HepG2 (cell line): Measurements from ENCODE around the gene LYPD6.

Experiments used
- MTA1 ChIP-seq: sonication (generic); formaldehyde crosslinking; IDR thresholded peaks from 2 replicates; pipeline ENCODE4 v1.4.0; 2020; ENCODE audit warnings: missing genetic modification reagents, mild to moderate bottlenecking, borderline replicate concordance
- NBN ChIP-seq: fragments of 450-650 bp; conservative IDR thresholded peaks from 2 replicates; pipeline ENCODE4 v1.6.1; 2017
- NFATC3 ChIP-seq: sonication (generic); formaldehyde crosslinking; IDR thresholded peaks from 2 replicates; pipeline ENCODE4 v1.5.1; 2020; ENCODE audit warnings: mild to moderate bottlenecking, missing genetic modification reagents
- NR2C2 ChIP-seq: sonication (generic); formaldehyde crosslinking; IDR thresholded peaks from 2 replicates; pipeline ENCODE4 v1.4.0; 2020; ENCODE audit warnings: missing genetic modification reagents, mild to moderate bottlenecking, moderate library complexity, borderline replicate concordance
- POLR2AphosphoS5 ChIP-seq: IDR thresholded peaks from 2 replicates; pipeline ENCODE4 v1.6.1; 2012; ENCODE audit warnings: low read depth, low read length
- PRPF4 ChIP-seq: fragments of 200-400 bp; formaldehyde crosslinking; IDR thresholded peaks from 2 replicates; pipeline ENCODE4 v1.6.1; 2016; ENCODE audit warnings: low read length, low read depth; ENCODE audit not compliant: poor library complexity, severe bottlenecking
- RAD21 ChIP-seq: fragments of 450-650 bp; formaldehyde crosslinking; IDR thresholded peaks from 2 replicates; pipeline ENCODE4 v1.5.0; 2020; ENCODE audit warnings: mild to moderate bottlenecking
- RBM22 ChIP-seq: fragments of 200-400 bp; formaldehyde crosslinking; optimal IDR thresholded peaks from 2 replicates; pipeline ENCODE3; 2017; ENCODE audit warnings: mild to moderate bottlenecking, low read length, moderate library complexity
- TCF7 ChIP-seq: sonication (generic); IDR thresholded peaks from 2 replicates; pipeline ENCODE4 v1.6.1; 2016; ENCODE audit warnings: antibody characterized with exemption, low read depth
- ZSCAN25 ChIP-seq: sonication (generic); formaldehyde crosslinking; IDR thresholded peaks from 2 replicates; pipeline ENCODE4 v1.8.0; 2022; ENCODE audit warnings: mild to moderate bottlenecking, missing genetic modification reagents
- TF ChIP-seq, protein P1 (sequence below): sonication (generic); formaldehyde crosslinking; IDR thresholded peaks from 2 replicates; pipeline ENCODE4 v1.5.0; 2020; ENCODE audit warnings: mild to moderate bottlenecking, missing genetic modification reagents, moderate library complexity
- TF ChIP-seq, protein P2 (sequence below): sonication (generic); formaldehyde crosslinking; IDR thresholded peaks from 2 replicates; pipeline ENCODE4 v1.5.1; 2020; ENCODE audit warnings: mild to moderate bottlenecking, missing genetic modification reagents, borderline replicate concordance
- TF ChIP-seq, protein P3 (sequence below): IDR thresholded peaks from 2 replicates; pipeline ENCODE4 v1.6.1; 2012; ENCODE audit warnings: inconsistent platforms
- TF ChIP-seq, protein P4 (sequence below): sonication (generic); formaldehyde crosslinking; IDR thresholded peaks from 2 replicates; pipeline ENCODE4 v1.4.0; 2020; ENCODE audit warnings: missing genetic modification reagents

DNA sequence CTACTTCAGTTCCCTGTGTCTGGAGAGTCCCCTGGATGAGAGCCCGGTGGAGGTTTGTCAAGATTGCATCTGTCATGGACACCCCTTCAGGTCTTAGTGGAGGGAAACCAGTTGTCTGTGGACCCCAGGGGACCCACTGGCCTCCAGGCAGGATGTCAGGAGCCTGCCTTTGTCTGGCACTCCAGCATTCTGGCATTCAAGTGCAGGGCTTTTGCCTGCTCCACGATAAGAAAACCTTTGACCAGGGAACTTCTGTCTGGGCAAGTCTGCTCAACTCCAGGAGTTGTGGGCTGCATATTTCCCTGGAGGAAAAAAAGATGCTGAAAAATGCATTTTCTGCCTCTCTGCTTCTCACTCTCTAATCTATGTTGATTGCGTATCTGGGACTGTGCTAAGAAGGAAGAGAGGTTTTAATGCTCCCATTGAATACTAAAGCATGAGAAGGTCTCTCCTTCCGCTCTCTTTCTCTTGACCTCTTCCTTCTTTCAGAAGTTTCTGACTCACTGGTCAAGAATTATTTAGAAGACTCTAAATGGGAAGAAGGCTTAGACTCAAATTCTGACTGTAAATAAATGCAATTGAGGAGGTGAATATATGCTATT lies 152.7 kb downstream of the LYPD6 start:
- TF ChIP-seq, protein P1, sequence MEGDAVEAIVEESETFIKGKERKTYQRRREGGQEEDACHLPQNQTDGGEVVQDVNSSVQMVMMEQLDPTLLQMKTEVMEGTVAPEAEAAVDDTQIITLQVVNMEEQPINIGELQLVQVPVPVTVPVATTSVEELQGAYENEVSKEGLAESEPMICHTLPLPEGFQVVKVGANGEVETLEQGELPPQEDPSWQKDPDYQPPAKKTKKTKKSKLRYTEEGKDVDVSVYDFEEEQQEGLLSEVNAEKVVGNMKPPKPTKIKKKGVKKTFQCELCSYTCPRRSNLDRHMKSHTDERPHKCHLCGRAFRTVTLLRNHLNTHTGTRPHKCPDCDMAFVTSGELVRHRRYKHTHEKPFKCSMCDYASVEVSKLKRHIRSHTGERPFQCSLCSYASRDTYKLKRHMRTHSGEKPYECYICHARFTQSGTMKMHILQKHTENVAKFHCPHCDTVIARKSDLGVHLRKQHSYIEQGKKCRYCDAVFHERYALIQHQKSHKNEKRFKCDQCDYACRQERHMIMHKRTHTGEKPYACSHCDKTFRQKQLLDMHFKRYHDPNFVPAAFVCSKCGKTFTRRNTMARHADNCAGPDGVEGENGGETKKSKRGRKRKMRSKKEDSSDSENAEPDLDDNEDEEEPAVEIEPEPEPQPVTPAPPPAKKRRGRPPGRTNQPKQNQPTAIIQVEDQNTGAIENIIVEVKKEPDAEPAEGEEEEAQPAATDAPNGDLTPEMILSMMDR (CRISPR knock-in tag) = no peak
- TF ChIP-seq PRPF4 = no peak
- TF ChIP-seq, protein P2, sequence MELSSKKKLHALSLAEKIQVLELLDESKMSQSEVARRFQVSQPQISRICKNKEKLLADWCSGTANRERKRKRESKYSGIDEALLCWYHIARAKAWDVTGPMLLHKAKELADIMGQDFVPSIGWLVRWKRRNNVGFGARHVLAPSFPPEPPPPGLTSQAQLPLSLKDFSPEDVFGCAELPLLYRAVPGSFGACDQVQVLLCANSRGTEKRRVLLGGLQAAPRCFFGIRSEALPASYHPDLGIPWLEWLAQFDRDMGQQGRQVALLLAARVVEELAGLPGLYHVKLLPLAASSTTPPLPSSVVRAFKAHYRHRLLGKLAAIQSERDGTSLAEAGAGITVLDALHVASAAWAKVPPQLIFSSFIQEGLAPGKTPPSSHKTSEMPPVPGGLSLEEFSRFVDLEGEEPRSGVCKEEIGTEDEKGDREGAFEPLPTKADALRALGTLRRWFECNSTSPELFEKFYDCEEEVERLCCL (CRISPR knock-in tag) = no peak
- no peak for TF ChIP-seq TCF7
- no peak for TF ChIP-seq ZSCAN25 (CRISPR knock-in tag)
- no peak for TF ChIP-seq NBN
- TF ChIP-seq, protein P3, sequence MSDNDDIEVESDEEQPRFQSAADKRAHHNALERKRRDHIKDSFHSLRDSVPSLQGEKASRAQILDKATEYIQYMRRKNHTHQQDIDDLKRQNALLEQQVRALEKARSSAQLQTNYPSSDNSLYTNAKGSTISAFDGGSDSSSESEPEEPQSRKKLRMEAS = no peak
- no peak for TF ChIP-seq NFATC3 (CRISPR knock-in tag)
- no peak for TF ChIP-seq POLR2AphosphoS5
- no peak for TF ChIP-seq NR2C2 (CRISPR knock-in tag)
- TF ChIP-seq RAD21 (CRISPR knock-in tag) = no peak
- TF ChIP-seq, protein P4, sequence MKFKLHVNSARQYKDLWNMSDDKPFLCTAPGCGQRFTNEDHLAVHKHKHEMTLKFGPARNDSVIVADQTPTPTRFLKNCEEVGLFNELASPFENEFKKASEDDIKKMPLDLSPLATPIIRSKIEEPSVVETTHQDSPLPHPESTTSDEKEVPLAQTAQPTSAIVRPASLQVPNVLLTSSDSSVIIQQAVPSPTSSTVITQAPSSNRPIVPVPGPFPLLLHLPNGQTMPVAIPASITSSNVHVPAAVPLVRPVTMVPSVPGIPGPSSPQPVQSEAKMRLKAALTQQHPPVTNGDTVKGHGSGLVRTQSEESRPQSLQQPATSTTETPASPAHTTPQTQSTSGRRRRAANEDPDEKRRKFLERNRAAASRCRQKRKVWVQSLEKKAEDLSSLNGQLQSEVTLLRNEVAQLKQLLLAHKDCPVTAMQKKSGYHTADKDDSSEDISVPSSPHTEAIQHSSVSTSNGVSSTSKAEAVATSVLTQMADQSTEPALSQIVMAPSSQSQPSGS = no peak
- TF ChIP-seq MTA1 = no peak
- no peak for TF ChIP-seq RBM22
